ENCODE results near the gene BPIFB3.

DNA sequence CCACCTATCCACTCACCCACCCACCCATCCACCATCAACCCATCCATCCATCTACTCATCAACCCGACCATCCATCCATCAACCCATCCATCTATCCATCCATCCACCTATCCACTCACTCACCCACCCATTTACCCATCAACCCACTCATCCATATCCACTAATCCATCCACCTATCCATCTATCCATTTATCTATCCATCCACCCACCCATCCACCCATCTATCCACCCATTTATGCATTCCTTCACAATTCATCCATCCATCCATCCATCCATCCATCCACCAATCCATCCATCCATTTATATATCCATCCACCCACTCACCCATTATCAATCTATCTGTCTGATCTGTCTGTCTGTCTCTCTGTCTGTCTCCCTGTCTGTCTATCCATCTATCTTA, 39.9 kb downstream of the BPIFB3 start:
- TF ChIP-seq POLR2A (IDR thresholded peaks at IDR 0.05): no peak
- TF ChIP-seq, protein P1, sequence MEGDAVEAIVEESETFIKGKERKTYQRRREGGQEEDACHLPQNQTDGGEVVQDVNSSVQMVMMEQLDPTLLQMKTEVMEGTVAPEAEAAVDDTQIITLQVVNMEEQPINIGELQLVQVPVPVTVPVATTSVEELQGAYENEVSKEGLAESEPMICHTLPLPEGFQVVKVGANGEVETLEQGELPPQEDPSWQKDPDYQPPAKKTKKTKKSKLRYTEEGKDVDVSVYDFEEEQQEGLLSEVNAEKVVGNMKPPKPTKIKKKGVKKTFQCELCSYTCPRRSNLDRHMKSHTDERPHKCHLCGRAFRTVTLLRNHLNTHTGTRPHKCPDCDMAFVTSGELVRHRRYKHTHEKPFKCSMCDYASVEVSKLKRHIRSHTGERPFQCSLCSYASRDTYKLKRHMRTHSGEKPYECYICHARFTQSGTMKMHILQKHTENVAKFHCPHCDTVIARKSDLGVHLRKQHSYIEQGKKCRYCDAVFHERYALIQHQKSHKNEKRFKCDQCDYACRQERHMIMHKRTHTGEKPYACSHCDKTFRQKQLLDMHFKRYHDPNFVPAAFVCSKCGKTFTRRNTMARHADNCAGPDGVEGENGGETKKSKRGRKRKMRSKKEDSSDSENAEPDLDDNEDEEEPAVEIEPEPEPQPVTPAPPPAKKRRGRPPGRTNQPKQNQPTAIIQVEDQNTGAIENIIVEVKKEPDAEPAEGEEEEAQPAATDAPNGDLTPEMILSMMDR (IDR thresholded peaks at IDR 0.05): no peak

Data from adrenal gland (tissue), 5 donors.